ENCODE results near the gene CD79A.
"Not testable (repeated sequence)": the region's sequence is repeated elsewhere in the genome, so short reads cannot be mapped to it uniquely, and the experiment has no call there.

CD79A gene

GRCh38 chr19:41913538-41914423, 36.7 kb downstream of the CD79A start:
- TF ChIP-seq Cebpa-rat (IDR thresholded peaks at IDR 0.05): no peak
- Histone ChIP-seq H4K20me1 (peaks cover 31 to 69% (median 51%) of the 10 kb centered on the region in 11 experiments; a peak in 21 of 22 replicates), H3K36me3 (peaks cover 0 to 4% (median 0%) of the 10 kb centered on the region in 11 experiments; a peak in 3 of 22 replicates), H3K27ac (no peak overlapping the region), H3K9me3 (replicated peaks in 1 of 11) (no peaks in the 10 kb centered on the region), H3K9ac (no peak overlapping the region), H3K4me3 (no peak overlapping the region; a peak in 1 of 20 replicates), H3K27me3 (peaks cover 68 to 92% (median 82%) of the 10 kb centered on the region in 11 experiments), H3K4me2 (0 out of 22 replicates have a peak overlapping the region, but pooled peaks of 1 of the 11 experiments have one; percentile 7), H3K4me1 (peaks cover 6 to 24% (median 22%) of the 10 kb centered on the region in 10 experiments)

GRCh38 chr19:41914424-41914834, 37.4 kb downstream of the CD79A start:
- H3K9ac ChIP-seq: not testable (repeated sequence)

GRCh38 chr19:41915021-41915775, 38.1 kb downstream of the CD79A start:
- peaks cover 68 to 85% (median 81%) of the 10 kb centered on the region in 11 experiments for H3K27me3 ChIP-seq
- no peak for TF ChIP-seq Cebpa-rat (IDR thresholded peaks at IDR 0.05)
- H3K9ac ChIP-seq: peak overlapping the region in 3 of 11 experiments; percentile 32 to 50 (median 38); a peak in 2 of 22 replicates

More at GRCh38 chr19:41914424-41914834, 37.4 kb downstream of the CD79A start:
- Histone ChIP-seq H4K20me1 (peaks cover 25 to 63% (median 47%) of the 10 kb centered on the region in 11 experiments; a peak in 21 of 22 replicates), H3K4me1 (peaks cover 6 to 24% (median 22%) of the 10 kb centered on the region in 10 experiments), H3K27me3 (peaks cover 68 to 92% (median 82%) of the 10 kb centered on the region in 11 experiments)
- H3K4me2 ChIP-seq; H3K4me3 ChIP-seq; H3K27ac ChIP-seq; H3K36me3 ChIP-seq; H3K9me3 ChIP-seq (replicated peaks in 1 of 11): not testable (repeated sequence)

GRCh38 chr19:41915776-41916414, 38.8 kb downstream of the CD79A start:
- H3K4me3 ChIP-seq: peak overlapping the region in 3 of 10 experiments; percentile 27 to 44 (median 34); a peak in 2 of 20 replicates
- H3K27ac ChIP-seq: no peak overlapping the region
- peaks cover 16 to 48% (median 33%) of the 10 kb centered on the region in 11 experiments; a peak in 20 of 22 replicates for H4K20me1 ChIP-seq
- peak overlapping the region; percentile 50 to 85 (median 73); a peak in 18 of 22 replicates for H3K4me2 ChIP-seq
- TF ChIP-seq Cebpa-rat (IDR thresholded peaks at IDR 0.05): no peak
- peaks cover 65 to 79% (median 78%) of the 10 kb centered on the region in 11 experiments for H3K27me3 ChIP-seq
- H3K9ac ChIP-seq: no peak overlapping the region
- peaks cover 8 to 31% (median 27%) of the 10 kb centered on the region in 10 experiments for H3K4me1 ChIP-seq
- no peaks in the 10 kb centered on the region for H3K9me3 ChIP-seq (replicated peaks in 1 of 11)
- H3K36me3 ChIP-seq: no peaks in the 10 kb centered on the region

More at GRCh38 chr19:41915021-41915775, 38.1 kb downstream of the CD79A start:
- peaks cover 6 to 24% (median 22%) of the 10 kb centered on the region in 10 experiments for H3K4me1 ChIP-seq
- H3K36me3 ChIP-seq: no peaks in the 10 kb centered on the region
- no peaks in the 10 kb centered on the region for H3K9me3 ChIP-seq (replicated peaks in 1 of 11)
- H4K20me1 ChIP-seq: peaks cover 18 to 55% (median 40%) of the 10 kb centered on the region in 11 experiments; a peak in 21 of 22 replicates
- peak overlapping the region; percentile 50 to 85 (median 73) for H3K4me2 ChIP-seq
- H3K27ac ChIP-seq: no peak overlapping the region
- H3K4me3 ChIP-seq: peak overlapping the region in 8 of 10 experiments; percentile 7 to 51 (median 39); a peak in 9 of 20 replicates

GRCh38 chr19:41917676-41918075, 40.6 kb downstream of the CD79A start:
- Histone ChIP-seq H3K36me3 (no peaks in the 10 kb centered on the region), H3K27me3 (peaks cover 63 to 79% (median 77%) of the 10 kb centered on the region in 11 experiments), H3K27ac (no peak overlapping the region), H3K4me3 (no peak overlapping the region), H3K9ac (no peak overlapping the region), H3K4me1 (peaks cover 23 to 30% (median 27%) of the 10 kb centered on the region in 10 experiments), H4K20me1 (peaks cover 0 to 30% (median 16%) of the 10 kb centered on the region in 11 experiments; a peak in 18 of 22 replicates), H3K9me3 (replicated peaks in 1 of 11) (no peaks in the 10 kb centered on the region), H3K4me2 (no peak overlapping the region)
- TF ChIP-seq Cebpa-rat (IDR thresholded peaks at IDR 0.05): no peak

GRCh38 chr19:41918095-41918494, 41.0 kb downstream of the CD79A start:
- Histone ChIP-seq H3K4me3 (no peak overlapping the region), H3K9ac (no peak overlapping the region), H3K4me1 (peaks cover 24 to 31% (median 28%) of the 10 kb centered on the region in 10 experiments), H3K4me2 (no peak overlapping the region), H3K9me3 (replicated peaks in 1 of 11) (no peaks in the 10 kb centered on the region), H3K36me3 (no peaks in the 10 kb centered on the region), H3K27me3 (peaks cover 63 to 79% (median 77%) of the 10 kb centered on the region in 11 experiments), H3K27ac (no peak overlapping the region), H4K20me1 (peaks cover 0 to 26% (median 16%) of the 10 kb centered on the region in 11 experiments; a peak in 18 of 22 replicates)
- no peak for TF ChIP-seq Cebpa-rat (IDR thresholded peaks at IDR 0.05)

GRCh38 chr19:41918653-41919244, 41.7 kb downstream of the CD79A start:
- Histone ChIP-seq H3K9ac (no peak overlapping the region), H3K4me2 (no peak overlapping the region), H3K9me3 (replicated peaks in 1 of 11) (no peaks in the 10 kb centered on the region), H3K4me3 (no peak overlapping the region), H3K36me3 (no peaks in the 10 kb centered on the region), H3K27ac (no peak overlapping the region), H3K4me1 (peaks cover 24 to 31% (median 28%) of the 10 kb centered on the region in 10 experiments), H3K27me3 (peaks cover 59 to 76% (median 73%) of the 10 kb centered on the region in 11 experiments), H4K20me1 (peaks cover 0 to 20% (median 10%) of the 10 kb centered on the region in 11 experiments; a peak in 17 of 22 replicates)
- no peak for TF ChIP-seq Cebpa-rat (IDR thresholded peaks at IDR 0.05)
